SK-N-SH (cell line): ENCODE measurements around the gene ALPK3. TPM values are rescaled to one million over a fixed set of nuclear protein-coding genes. Genes with fewer than 3 reads are reported as not detected.

Experiments used
- CTCF ChIA-PET: fragments of 300-600, 350-600 bp; formaldehyde crosslinking; extraction: SDS; loops from one replicate; lab custom pipeline; 2021; lab: Yijun Ruan, JAX
- POLR2A ChIA-PET: fragments of 350-600 bp; sonication (Branson Sonifier 250); formaldehyde crosslinking; extraction: SDS; loops from one replicate; lab custom pipeline; 2020; ENCODE audit warnings: antibody characterized with exemption, inconsistent platforms; lab: Yijun Ruan, JAX
- DNase-seq: peaks from one replicate; pipeline ENCODE4 v3.0.0; 2012
- H2AFZ ChIP-seq: fragments of 200-600 bp; sonication (generic); 2 replicates; pipeline ENCODE4 v1.8.1; 2016; ENCODE audit warnings: antibody characterized with exemption, mild to moderate bottlenecking, low read depth
- H3F3A ChIP-seq: fragments of 200-600 bp; sonication (generic); replicated peaks from 2 replicates; pipeline ENCODE3; 2016; ENCODE audit warnings: antibody characterized with exemption, mild to moderate bottlenecking; ENCODE audit not compliant: insufficient read depth
- H3K27ac ChIP-seq, 2 experiments: fragments of 200-500 bp in 1 of 2; fragments of 200-600 bp in 1 of 2; sonication (Bioruptor generic) in 1 of 2; sonication (generic), shearing (Covaris generic) in 1 of 2; 2 replicates each; pipeline versions ENCODE4 v1.5.1 to v1.6.1; 2014 to 2016; ENCODE audit warnings: low read depth in 2 of 2, inconsistent platforms in 1 of 2, low read length in 1 of 2, mild to moderate bottlenecking in 1 of 2, mixed read lengths in 1 of 2
- H3K27me3 ChIP-seq: fragments of 200-600 bp; sonication (generic), shearing (Covaris generic); 2 replicates; pipeline ENCODE4 v1.6.1; 2016; ENCODE audit warnings: mixed run types; ENCODE audit not compliant: insufficient read depth
- H3K36me3 ChIP-seq, 2 experiments: fragments of 200-500 bp in 1 of 2; fragments of 200-600 bp in 1 of 2; sonication (Bioruptor generic) in 1 of 2; sonication (generic) in 1 of 2; replicated peaks in 1 of 2; 2 replicates each; pipeline versions ENCODE3 to v1.5.1; 2014 to 2016; ENCODE audit warnings: low read length in 1 of 2, mild to moderate bottlenecking in 1 of 2; ENCODE audit not compliant: insufficient read depth in 2 of 2, control insufficient read depth in 1 of 2
- H3K4me1 ChIP-seq, 2 experiments: fragments of 200-500 bp in 1 of 2; fragments of 200-600 bp in 1 of 2; sonication (Bioruptor generic) in 1 of 2; sonication (generic), shearing (Covaris generic) in 1 of 2; 2 replicates each; pipeline versions ENCODE4 v1.5.1 to v1.6.1; 2014 to 2016; ENCODE audit warnings: low read depth in 1 of 2, low read length in 1 of 2, mixed run types in 1 of 2; ENCODE audit not compliant: insufficient read depth in 2 of 2, control insufficient read depth in 1 of 2
- H3K4me2 ChIP-seq: fragments of 200-600 bp; sonication (generic), shearing (Covaris generic); 2 replicates; pipeline ENCODE4 v1.6.1; 2017; ENCODE audit warnings: mixed run types
- H3K4me3 ChIP-seq, 2 experiments: fragments of 200-500 bp in 1 of 2; fragments of 200-600 bp in 1 of 2; sonication (Bioruptor generic) in 1 of 2; sonication (generic), shearing (Covaris generic) in 1 of 2; 2 replicates each; pipeline versions ENCODE4 v1.5.1 to v1.8.1; 2014 to 2016; ENCODE audit warnings: low read depth in 2 of 2, inconsistent platforms in 1 of 2, low read length in 1 of 2, mild to moderate bottlenecking in 1 of 2, mixed read lengths in 1 of 2, moderate library complexity in 1 of 2
- H3K79me2 ChIP-seq: fragments of 200-600 bp; sonication (generic); 2 replicates; pipeline ENCODE4 v1.8.1; 2017; ENCODE audit warnings: mild to moderate bottlenecking; ENCODE audit not compliant: insufficient read depth
- H3K9ac ChIP-seq: fragments of 200-600 bp; sonication (generic); 2 replicates; pipeline ENCODE4 v1.6.1; 2017; ENCODE audit warnings: mixed run types
- H3K9me2 ChIP-seq: fragments of 200-600 bp; sonication (generic); 2 replicates; pipeline ENCODE4 v1.6.1; 2017; ENCODE audit warnings: mixed run types
- H3K9me3 ChIP-seq: fragments of 200-600 bp; sonication (generic); 2 replicates; pipeline ENCODE4 v1.6.1; 2017; ENCODE audit warnings: mixed run types, mild to moderate bottlenecking, moderate library complexity
- H4K20me1 ChIP-seq: fragments of 200-600 bp; sonication (generic); 2 replicates; pipeline ENCODE4 v1.6.1; 2017; ENCODE audit warnings: mild to moderate bottlenecking, mixed run types; ENCODE audit not compliant: insufficient read depth
- EZH2phosphoT487 ChIP-seq: fragments of 200-600 bp; sonication (generic); IDR thresholded peaks from 2 replicates; pipeline ENCODE4 v1.6.1; 2017; ENCODE audit warnings: low read depth, mixed run types, mild to moderate bottlenecking, antibody characterized with exemption, moderate library complexity, borderline replicate concordance
- FOSL2 ChIP-seq: IDR thresholded peaks from 2 replicates; pipeline ENCODE4 v1.4.0; 2012; ENCODE audit warnings: low read depth, mild to moderate bottlenecking, moderate library complexity, borderline replicate concordance
- FOXJ3 ChIP-seq: sonication (generic); formaldehyde crosslinking; IDR thresholded peaks from 2 replicates; pipeline ENCODE4 v1.5.1; 2020; ENCODE audit warnings: mild to moderate bottlenecking, missing genetic modification reagents
- FOXM1 ChIP-seq: IDR thresholded peaks from 2 replicates; pipeline ENCODE4 v1.4.0; 2012; ENCODE audit warnings: low read depth, mild to moderate bottlenecking
- GATA2 ChIP-seq: sonication (generic); formaldehyde crosslinking; IDR thresholded peaks from 2 replicates; pipeline ENCODE4 v1.5.0; 2020; ENCODE audit warnings: mild to moderate bottlenecking, missing genetic modification reagents
- JUND ChIP-seq: IDR thresholded peaks from 2 replicates; pipeline ENCODE4 v1.4.0; 2012
- MEF2A ChIP-seq: IDR thresholded peaks from 2 replicates; pipeline ENCODE4 v1.4.0; 2012; ENCODE audit warnings: low read depth, borderline replicate concordance
- NFIC ChIP-seq: IDR thresholded peaks from 2 replicates; pipeline ENCODE4 v1.4.0; 2012; ENCODE audit warnings: borderline replicate concordance
- RAD21 ChIP-seq: IDR thresholded peaks from 2 replicates; pipeline ENCODE4 v1.6.1; 2012; ENCODE audit warnings: mild to moderate bottlenecking, low read length
- RCOR1 ChIP-seq: fragments of 150-350 bp; IDR thresholded peaks from 2 replicates; pipeline ENCODE4 v1.6.1; 2017; ENCODE audit warnings: antibody characterized with exemption, low read length
- REST ChIP-seq: IDR thresholded peaks from 2 replicates; pipeline ENCODE4 v1.6.1; 2012; ENCODE audit warnings: mild to moderate bottlenecking, low read depth, low read length, moderate library complexity
- RXRA ChIP-seq: IDR thresholded peaks from 2 replicates; pipeline ENCODE4 v1.4.0; 2012; ENCODE audit warnings: low read depth, mild to moderate bottlenecking, borderline replicate concordance
- TAF1 ChIP-seq: IDR thresholded peaks from 2 replicates; pipeline ENCODE4 v1.6.1; 2012; ENCODE audit warnings: low read depth, mild to moderate bottlenecking, low read length, moderate library complexity, borderline replicate concordance
- TEAD4 ChIP-seq: IDR thresholded peaks from 2 replicates; pipeline ENCODE4 v1.4.0; 2012; ENCODE audit warnings: mild to moderate bottlenecking, borderline replicate concordance; ENCODE audit not compliant: insufficient read depth
- YY1 ChIP-seq: IDR thresholded peaks from 2 replicates; pipeline ENCODE4 v1.4.0; 2012; ENCODE audit warnings: low read depth, mild to moderate bottlenecking
- WGBS: methylation state at CpG from one replicate; pipeline ENCODE4 v1.1.6; 2017; ENCODE audit warnings: low lambda C conversion rate; 5-methylcytosine and 5-hydroxymethylcytosine counted together
- polyA plus RNA-seq, 3 experiments: library from polyadenylated mRNA; depleted of rRNA; stranded (reverse); fragments of >200 nt; gene quantifications; 2 replicates each; pipeline ENCODE4 v1.2.3, GENCODE V29; 2012
- TF ChIP-seq, protein P1 (sequence below): IDR thresholded peaks from 2 replicates; pipeline ENCODE4 v1.4.0; 2012; ENCODE audit warnings: low read depth, borderline replicate concordance
- TF ChIP-seq, protein P2 (sequence below): fragments of 150-350 bp; IDR thresholded peaks from 2 replicates; pipeline ENCODE4 v1.6.1; 2016; ENCODE audit warnings: mild to moderate bottlenecking, low read depth, low read length
- TF ChIP-seq, protein P3 (sequence below): IDR thresholded peaks from 2 replicates; pipeline ENCODE4 v1.4.0; 2012; ENCODE audit warnings: low read depth

The ALPK3 gene
- polyA plus RNA-seq, 1 of the 3 experiments (the other 2 are of a cell fraction), result 0.16 TPM

GRCh38 chr15:84907731-84908130 is 90.6 kb downstream of the ALPK3 start:
- H3K79me2 ChIP-seq, result no peaks in the 10 kb centered on the region
- no peak for TF ChIP-seq GATA2
- no peak for TF ChIP-seq TEAD4
- TF ChIP-seq NFIC, result no peak
- TF ChIP-seq TAF1, result no peak
- no peak for TF ChIP-seq YY1
- TF ChIP-seq RAD21, result no peak
- TF ChIP-seq RXRA, result no peak
- TF ChIP-seq, protein P1, sequence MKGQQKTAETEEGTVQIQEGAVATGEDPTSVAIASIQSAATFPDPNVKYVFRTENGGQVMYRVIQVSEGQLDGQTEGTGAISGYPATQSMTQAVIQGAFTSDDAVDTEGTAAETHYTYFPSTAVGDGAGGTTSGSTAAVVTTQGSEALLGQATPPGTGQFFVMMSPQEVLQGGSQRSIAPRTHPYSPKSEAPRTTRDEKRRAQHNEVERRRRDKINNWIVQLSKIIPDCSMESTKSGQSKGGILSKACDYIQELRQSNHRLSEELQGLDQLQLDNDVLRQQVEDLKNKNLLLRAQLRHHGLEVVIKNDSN, result no peak
- TF ChIP-seq EZH2phosphoT487, result no peak
- no peak for TF ChIP-seq MEF2A
- TF ChIP-seq, protein P2, sequence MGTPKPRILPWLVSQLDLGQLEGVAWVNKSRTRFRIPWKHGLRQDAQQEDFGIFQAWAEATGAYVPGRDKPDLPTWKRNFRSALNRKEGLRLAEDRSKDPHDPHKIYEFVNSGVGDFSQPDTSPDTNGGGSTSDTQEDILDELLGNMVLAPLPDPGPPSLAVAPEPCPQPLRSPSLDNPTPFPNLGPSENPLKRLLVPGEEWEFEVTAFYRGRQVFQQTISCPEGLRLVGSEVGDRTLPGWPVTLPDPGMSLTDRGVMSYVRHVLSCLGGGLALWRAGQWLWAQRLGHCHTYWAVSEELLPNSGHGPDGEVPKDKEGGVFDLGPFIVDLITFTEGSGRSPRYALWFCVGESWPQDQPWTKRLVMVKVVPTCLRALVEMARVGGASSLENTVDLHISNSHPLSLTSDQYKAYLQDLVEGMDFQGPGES, result no peak
- no peak for TF ChIP-seq FOXM1
- no peak for TF ChIP-seq FOXJ3 (CRISPR knock-in tag)
- TF ChIP-seq JUND, result no peak
- TF ChIP-seq, protein P3, sequence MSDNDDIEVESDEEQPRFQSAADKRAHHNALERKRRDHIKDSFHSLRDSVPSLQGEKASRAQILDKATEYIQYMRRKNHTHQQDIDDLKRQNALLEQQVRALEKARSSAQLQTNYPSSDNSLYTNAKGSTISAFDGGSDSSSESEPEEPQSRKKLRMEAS, result no peak
- no peak for TF ChIP-seq RCOR1
- TF ChIP-seq FOSL2, result no peak
- TF ChIP-seq REST, result no peak
- H3K9me2 ChIP-seq, result no peaks in the 10 kb centered on the region
- CTCF ChIA-PET, result interaction anchor here (1.1 to 3.3 kb wide), 4 partner anchors 20 to 337 kb away, joined by 3 to 14 read pairs (median 4); no protein-coding TSS in a partner anchor
- H3K4me3 ChIP-seq, result no peak overlapping the region
- H3K9ac ChIP-seq, result no peak overlapping the region
- H4K20me1 ChIP-seq, result no peaks in the 10 kb centered on the region
- H3K36me3 ChIP-seq, result no peaks in the 10 kb centered on the region
- no peak overlapping the region for H2AFZ ChIP-seq
- no peak for DNase-seq
- peaks cover 21% of the 10 kb centered on the region for H3F3A ChIP-seq
- peaks cover 18 to 33% of the 10 kb centered on the region in 2 experiments; a peak in 3 of 4 replicates for H3K4me1 ChIP-seq
- no peaks in the 10 kb centered on the region for H3K27me3 ChIP-seq
- 96% methylated on average over 4 of the region's 4 CpGs for WGBS
- no peak overlapping the region for H3K4me2 ChIP-seq
- POLR2A ChIA-PET, result no interaction called here
- H3K9me3 ChIP-seq, result no peaks in the 10 kb centered on the region
- H3K27ac ChIP-seq, result no peak overlapping the region
